WI38 (cell line): ENCODE results near the gene AP2A1.

Experiments used
- H3K4me3 ChIP-seq: 2 replicates; pipeline ENCODE4 v1.5.1; 2011; ENCODE audit warnings: low read depth, mild to moderate bottlenecking, control low read depth, low read length
- TF ChIP-seq, protein P1 (sequence below): IDR thresholded peaks from 2 replicates; pipeline ENCODE4 v1.5.1; 2012; ENCODE audit warnings: low read depth, mild to moderate bottlenecking, control low read depth, low read length

AP2A1 gene

DNA sequence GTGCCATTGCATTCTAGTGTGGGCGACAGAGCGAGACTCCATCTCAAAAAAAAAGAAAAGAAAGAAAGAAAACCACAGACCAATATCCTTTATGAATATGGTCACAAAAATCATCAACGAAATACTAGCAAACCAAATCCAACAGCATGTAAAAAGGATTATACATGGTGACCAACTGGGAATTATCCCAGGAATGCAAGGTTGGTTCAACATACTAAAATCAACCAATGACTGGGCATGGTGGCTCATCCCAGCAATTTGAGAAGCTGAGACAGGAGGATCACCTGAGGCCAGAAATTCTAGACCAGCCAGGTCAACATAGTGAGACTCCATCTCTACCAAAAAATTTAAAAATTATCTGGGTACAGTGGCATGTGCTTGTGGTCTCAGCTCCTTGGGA is 10.8 kb upstream of the AP2A1 start:
- H3K4me3 ChIP-seq = no peak overlapping the region
- TF ChIP-seq, protein P1, sequence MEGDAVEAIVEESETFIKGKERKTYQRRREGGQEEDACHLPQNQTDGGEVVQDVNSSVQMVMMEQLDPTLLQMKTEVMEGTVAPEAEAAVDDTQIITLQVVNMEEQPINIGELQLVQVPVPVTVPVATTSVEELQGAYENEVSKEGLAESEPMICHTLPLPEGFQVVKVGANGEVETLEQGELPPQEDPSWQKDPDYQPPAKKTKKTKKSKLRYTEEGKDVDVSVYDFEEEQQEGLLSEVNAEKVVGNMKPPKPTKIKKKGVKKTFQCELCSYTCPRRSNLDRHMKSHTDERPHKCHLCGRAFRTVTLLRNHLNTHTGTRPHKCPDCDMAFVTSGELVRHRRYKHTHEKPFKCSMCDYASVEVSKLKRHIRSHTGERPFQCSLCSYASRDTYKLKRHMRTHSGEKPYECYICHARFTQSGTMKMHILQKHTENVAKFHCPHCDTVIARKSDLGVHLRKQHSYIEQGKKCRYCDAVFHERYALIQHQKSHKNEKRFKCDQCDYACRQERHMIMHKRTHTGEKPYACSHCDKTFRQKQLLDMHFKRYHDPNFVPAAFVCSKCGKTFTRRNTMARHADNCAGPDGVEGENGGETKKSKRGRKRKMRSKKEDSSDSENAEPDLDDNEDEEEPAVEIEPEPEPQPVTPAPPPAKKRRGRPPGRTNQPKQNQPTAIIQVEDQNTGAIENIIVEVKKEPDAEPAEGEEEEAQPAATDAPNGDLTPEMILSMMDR = no peak

GRCh38 chr19:49758292-49758691 is 8.5 kb upstream of the AP2A1 start:
- TF ChIP-seq, protein P1 = no peak
- H3K4me3 ChIP-seq = no peak overlapping the region

GRCh38 chr19:49761249-49761624 is 5.6 kb upstream of the AP2A1 start:
- H3K4me3 ChIP-seq = no peak overlapping the region
- TF ChIP-seq, protein P1 = no peak

DNA sequence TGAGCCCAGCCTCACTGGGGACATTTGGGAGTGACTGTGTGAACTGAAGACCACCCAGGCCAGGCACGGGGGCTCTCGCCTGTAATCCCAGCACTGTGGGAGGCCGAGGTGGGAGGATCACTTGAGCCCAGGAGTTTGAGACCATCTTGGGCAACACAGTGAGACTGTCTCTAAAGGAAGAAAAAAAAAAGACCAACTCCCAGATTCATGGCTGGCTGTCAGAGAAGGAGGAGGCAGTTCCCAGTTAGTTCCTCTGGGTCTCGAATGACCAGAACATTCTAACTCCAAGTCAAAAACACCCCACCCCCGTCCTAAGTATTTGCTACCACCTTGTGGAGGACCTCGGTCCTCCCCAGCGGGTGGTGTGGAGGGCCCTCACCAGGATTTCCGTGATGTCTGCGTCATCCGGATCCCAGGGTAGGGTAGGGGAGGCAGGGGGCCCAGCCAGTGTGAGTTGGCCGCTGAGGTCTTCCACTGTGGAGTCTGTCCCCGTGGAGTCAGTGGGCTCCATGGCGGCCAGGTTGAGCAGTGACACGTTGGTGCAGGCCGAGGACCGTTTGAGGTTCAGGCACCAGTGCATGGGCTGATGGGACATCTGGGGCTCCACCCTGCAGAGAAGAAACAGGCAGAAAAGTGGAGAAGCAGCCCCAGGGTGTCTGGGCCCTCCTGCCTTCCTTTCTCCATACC is 5.0 kb upstream of the AP2A1 start:
- TF ChIP-seq, protein P1 = no peak
- no peak overlapping the region for H3K4me3 ChIP-seq

- TF ChIP-seq, protein P1 = no peak
- H3K4me3 ChIP-seq = no peak within 1 kb of the TSS
Measured at GRCh38 chr19:49763230-49763629, 3.6 kb upstream of the AP2A1 start, which contains the start of gene TSKS. TSKS (minus strand) TSS chr19:49763306; CDS start chr19:49763247, 59 bp downstream.

- no peak overlapping the region for H3K4me3 ChIP-seq
- TF ChIP-seq, protein P1 = no peak
Measured at GRCh38 chr19:49764341-49764740, 2.5 kb upstream of the AP2A1 start.

DNA sequence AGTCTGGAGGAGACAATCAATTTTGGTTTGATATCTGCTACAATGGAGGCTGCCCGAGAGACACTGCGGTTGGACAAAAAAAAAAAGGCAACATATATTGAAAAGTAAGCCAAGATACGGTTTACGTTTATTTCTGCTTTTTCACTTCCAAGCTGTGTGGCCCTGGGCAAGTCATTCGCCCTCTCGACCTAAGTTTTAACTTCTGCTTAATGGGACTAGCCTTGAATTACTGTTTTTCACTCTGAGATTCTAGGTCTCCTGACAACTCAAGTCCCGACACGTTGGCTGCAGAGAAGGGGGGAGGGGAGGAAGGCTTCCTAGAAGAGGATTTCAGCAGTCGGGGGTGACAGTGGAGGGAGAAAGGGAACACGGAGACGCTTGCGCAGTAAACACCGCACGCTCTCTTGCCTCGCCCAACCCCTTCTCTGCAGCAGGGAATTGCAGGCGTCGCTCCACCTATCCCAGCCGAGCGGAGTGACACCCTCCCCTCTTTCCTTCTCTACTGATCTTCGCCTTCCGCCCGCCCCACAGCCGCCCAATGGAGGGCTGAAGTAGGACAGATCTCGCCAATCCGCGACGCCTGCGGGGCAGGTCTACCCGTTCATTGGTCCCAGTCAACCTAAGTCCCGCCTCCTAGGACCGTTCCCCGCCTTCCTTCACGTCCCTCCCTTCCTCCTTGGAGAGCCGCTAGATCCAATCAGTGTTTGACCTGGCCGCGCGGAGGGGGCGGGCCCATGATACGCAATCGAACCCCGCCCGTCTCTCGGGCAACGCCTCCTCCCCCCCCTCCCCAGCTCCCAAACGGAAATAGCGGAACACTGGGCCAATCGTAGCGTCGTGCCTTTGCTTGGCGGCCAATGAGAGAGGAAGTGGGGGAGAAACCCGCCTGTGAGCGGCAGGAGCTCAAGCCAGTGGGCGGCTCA is 533 bp upstream of the AP2A1 start:
- TF ChIP-seq, protein P1 = no peak
- peak overlapping the region; percentile 46 for H3K4me3 ChIP-seq
